NCI-H1417 treated with DMSO at 0.1 percent for 48 hours (cell line): ENCODE measurements around the gene ACOT11.
"Not testable (repeated sequence)": the region's sequence is repeated elsewhere in the genome, so short reads cannot be mapped to it uniquely, and the experiment has no call there.

Experiments
- DNase-seq: peaks from one replicate; lab custom pipeline; 2025; lab: John Stamatoyannopoulos, UW

ACOT11 gene

GRCh38 chr1:54547601-54548388 lies at the start of gene ACOT11:
TSS of gene ACOT11 (plus strand) at chr1:54548228. CDS start at chr1:54548310, 82 bp downstream.
- DNase-seq = peak; percentile 72

DNA sequence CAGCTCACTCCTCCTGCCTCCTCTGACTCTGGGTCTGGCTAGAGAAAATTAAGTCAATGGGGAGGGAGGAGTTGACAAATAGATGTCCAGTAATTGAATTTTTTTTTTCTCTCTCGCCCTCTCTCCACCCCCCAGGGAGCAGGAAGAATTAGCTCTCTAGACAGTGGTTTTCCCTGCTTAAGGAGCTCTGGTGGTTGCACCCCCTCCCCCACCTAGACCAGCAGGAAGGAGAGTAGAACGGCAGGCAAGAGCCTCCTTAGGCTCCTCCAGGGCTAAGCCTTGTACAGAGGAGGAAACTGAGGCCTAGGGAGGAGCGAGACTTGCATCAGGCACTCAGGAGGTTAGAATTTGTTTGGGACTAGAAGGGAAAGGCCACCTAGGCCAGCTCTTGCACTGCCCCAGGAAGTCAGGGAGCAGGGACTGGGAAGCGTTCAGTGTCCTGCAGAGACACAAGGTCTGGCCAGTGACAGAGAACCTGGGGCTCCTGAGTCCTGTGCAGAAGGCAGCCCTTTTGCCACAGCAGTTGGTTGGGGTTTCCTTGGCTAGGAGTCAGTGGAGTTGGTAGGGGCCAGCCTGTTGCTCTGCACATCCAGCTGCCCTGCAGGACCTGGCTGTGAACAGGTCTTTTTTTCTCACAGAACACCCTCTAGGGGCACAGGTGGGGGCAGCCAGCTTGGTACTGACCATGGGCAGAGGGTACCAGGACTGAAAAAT lies 49.5 kb upstream of the ACOT11 start:
- DNase-seq = no peak

- no peak for DNase-seq
These were observed 49.0 kb upstream of the ACOT11 start for GRCh38 chr1:54499097-54499359.

DNA sequence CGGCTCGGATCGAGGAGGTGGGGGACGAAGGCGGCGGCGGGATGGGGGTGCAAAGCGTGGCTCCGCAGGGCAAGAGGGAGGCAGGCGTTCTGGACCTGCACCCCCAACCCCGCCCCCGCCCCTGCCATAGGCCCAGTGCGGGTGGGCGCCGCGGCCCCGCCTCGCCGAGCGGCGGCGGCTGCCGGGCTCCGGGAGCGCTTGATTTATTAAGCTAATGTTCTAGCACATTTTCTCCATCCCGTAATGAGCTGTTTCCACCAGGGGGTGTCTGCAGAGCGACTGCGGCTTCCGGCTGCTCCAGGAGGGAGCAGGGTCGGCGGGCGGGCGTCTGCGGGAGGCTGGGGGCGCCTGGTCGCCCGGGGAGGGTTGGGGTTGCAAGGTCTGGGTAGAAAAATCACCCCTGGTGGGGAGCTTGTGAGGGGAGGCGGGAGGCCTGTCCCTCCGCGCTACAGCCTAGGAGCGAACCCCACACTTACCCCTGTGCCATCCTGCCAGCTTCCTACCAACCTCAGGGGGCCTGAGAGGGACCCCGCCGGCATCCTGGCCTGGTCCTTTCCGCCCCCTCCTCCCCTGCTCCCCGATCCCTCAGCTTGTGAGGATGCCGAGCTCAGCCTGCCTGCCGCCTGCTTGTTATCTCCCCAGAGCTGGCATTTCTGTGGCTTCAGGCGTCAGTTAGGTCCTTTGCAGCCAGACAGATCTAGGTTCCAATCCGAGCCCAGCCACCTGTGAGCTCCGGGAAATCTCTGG lies 48.5 kb upstream of the ACOT11 start:
- no peak for DNase-seq

DNA sequence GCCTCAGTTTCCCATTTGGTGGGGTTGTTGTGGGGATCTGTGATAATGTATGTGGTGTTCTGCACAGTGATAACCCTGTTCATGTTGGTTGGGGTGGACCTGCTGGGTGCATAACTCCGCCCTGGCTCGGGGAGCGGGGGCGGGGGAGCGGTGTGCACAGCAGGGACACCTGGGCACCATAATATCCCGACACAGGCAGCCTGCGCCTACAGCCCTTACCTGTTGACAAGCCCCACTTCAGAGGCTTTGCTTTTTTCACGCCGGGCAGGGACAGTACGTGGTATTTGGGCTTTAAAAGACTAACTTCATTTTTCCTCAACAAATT lies 48.0 kb upstream of the ACOT11 start:
- no peak for DNase-seq

DNA sequence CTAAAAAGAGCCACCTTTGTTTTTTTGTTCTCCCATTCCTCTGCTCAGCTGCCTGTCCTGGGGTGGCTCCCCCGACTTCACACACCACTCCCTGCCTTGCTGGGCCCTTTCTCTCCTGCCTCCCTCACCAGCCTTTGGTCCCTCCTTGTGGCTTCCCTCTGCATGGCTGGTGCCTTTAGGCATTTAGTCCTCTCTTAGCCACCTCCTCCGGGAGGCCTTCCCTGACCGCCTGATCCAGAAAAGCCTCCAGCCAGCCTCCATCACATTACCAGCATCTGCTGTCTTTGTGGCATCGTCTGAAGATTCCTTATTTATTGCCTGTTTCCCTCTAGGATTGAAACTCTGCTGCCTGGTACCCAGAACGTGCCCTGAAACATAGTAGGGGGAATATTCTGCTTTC lies 46.2 kb upstream of the ACOT11 start:
- DNase-seq = no peak

DNA sequence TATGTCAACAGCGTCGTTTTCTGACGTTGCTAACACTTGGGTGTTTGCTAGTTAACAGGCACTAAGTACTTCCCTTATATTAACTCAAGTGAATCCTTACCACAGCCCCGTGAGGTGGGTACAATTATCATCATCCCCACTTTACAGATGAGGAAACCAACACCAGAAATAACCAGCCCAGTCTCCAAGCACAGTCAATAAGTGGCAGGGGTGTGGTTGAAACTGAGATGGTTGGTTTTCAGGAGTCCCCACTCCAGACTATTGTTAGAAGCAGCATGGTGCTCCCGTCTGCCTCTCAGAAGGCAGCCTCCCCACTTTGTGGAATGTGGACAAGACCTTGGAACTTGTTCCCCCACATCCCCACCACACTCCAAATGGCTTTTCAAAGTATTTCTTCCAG lies 45.7 kb upstream of the ACOT11 start:
- DNase-seq = no peak

DNA sequence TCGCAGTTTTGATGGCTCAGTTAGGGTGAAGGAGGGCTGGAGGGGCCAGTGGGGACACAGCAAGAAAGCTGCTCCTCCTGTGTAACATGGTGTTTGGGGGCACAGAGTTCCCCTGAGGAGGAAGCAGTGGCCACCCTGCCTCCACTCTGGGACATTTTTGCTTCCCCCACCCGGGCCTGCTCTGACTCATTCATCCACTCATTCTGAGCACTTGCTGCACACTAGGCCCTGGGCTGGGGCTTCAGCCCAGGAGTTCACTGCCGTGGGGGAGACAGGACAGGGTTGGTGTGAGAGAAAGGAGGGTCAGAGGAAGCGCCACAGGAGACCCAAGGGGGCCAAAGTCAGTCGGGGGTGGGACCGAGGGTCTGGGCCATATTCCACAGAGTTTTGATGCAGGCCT lies 41.4 kb upstream of the ACOT11 start:
- DNase-seq = no peak

- no peak for DNase-seq
These were observed 40.8 kb upstream of the ACOT11 start for GRCh38 chr1:54507033-54507870.

- no peak for DNase-seq
These were observed 37.2 kb upstream of the ACOT11 start for GRCh38 chr1:54510715-54511270.

GRCh38 chr1:54513921-54514580 lies 34.0 kb upstream of the ACOT11 start:
- not testable (repeated sequence) for DNase-seq

DNA sequence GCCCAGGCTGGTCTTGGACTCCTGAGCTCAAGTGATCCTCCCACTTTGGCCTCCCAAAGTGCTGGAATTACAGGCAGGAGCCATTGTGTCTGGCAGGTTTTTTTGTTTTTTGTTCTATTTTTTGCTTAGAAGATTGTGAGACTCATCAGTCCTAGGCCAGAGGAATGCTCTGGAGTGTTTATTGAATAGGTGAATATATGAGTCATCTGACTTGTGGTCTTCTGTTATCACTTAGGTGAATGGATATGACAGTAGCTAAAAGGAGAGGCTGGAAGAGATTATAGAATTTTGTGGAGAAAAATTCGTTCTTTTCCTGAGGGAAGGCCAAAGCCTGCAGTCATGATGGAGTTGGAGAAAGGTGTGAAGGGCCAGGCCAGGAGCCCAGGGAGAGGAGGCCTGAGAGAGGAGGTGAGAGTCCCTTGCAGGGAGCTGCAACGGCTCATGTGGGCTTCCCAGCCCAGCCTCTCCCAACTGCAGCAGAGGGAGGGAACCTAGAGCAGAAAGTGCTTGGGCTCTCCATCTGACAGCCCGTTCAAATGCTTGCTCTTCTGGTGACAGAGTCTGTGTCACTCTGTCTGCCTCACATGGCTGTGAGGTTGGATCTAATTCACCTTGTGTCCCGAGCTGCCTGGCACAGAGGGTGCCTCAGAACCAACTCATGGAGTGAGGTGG lies 31.6 kb upstream of the ACOT11 start:
- DNase-seq = no peak

- DNase-seq = peak; percentile 9
These were observed 30.5 kb upstream of the ACOT11 start for GRCh38 chr1:54517496-54517895.

DNA sequence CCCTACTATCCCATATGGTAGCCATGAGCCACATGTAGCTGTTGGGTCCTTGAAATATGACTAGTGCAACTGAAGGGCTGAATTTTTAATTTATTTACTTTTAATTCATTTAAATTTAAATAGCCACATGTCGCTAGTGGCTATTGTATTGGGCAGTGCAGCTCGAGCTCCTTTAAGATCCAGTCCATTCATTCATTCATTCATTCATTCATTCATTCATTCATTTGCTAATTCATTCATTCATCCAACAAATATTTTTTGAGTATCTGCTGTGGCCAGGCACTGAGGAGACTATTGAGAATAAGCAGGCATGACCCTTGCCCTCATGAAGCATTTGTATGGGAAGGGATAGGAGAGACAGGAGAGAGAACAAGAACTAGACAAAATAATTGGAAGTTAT lies 29.5 kb upstream of the ACOT11 start:
- no peak for DNase-seq

- DNase-seq = no peak
These were observed 28.3 kb upstream of the ACOT11 start for GRCh38 chr1:54519709-54520108.

DNA sequence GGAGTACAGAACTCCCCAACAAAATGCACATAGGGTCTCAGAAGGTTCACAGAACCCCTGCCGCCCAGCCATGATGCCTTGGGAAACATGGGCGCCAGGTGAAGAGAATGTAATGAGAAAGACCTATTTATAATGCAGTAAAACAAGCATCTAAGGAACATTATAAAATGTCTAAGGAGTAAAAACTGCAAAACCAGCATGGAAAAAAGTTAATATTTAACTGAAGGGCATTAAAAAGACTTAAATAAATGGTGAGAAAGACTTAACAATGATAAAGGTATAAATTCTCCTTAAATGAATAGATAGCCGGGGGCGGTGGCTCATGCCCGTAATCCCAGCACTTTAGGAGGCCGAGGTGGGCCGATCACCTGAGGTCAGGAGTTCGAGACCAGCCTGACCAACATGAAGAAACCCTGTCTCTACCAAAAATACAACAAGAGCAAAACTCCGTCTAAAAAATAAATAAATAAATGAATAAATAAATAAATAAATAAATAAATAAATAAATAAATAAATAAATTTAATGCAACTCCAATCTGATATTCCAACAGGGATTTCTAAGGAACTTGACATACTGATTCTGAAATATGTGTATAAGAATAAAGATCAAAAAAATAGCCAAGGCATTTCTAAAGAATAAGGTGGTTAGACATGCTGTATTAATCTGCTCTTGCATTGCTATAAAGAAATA lies 27.3 kb upstream of the ACOT11 start:
- DNase-seq = no peak

DNA sequence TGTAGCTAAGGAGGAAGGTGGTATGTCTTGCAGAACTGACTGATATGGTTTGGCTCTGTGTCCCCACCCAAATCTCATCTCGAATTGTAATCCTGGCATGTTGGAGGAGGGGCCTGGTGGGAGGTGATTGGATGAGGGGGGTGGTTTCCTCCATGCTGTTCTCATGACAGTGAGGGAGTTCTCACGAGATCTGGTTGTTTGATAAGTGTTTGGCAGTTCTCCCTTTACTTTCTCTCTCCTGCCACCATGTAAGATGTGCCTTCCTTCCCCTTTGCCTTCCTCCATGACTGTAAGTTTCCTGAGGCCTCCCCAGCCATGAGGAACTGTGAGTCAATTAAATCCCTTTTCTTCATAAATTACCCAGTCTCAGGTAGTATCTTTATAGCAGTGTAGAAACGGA lies 21.5 kb upstream of the ACOT11 start:
- not testable (repeated sequence) for DNase-seq

DNA sequence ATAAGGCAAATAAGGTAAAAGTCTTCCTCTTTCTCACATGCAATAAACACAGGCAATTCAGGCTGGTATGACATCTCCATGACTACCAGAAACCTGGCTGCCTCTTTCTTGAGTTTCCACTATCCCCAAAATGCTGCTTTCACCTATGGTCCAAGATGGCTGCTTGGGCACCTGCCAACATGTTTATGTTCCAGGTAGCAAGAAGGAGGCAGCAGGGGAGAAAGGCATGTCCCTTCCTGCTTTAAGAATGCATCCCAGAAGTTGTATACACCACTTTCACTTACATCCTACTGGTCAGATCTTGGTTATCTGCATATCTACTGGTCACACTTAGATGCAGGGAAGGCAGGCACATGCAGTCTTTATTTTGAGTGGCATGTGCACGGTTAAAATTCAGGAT lies 19.4 kb upstream of the ACOT11 start:
- DNase-seq = no peak

DNA sequence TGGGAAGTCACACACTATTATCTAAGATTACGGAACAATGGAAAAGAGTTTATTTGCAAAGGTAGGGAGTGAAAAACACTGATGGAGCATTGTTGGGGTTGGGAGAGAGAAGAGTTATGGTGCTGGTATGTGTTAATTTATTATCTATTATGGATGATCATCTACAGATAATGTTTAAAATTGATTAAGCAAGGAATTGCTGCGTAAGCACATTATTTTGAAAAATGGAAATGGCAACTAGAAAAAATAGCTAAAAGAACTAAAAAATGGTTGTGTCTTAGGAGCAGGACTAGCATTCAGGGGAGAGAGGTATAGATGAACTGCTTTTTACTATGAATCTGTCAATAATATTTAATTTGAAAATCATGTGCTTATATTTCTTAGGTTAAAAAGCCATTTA lies 16.0 kb upstream of the ACOT11 start:
- DNase-seq = no peak

DNA sequence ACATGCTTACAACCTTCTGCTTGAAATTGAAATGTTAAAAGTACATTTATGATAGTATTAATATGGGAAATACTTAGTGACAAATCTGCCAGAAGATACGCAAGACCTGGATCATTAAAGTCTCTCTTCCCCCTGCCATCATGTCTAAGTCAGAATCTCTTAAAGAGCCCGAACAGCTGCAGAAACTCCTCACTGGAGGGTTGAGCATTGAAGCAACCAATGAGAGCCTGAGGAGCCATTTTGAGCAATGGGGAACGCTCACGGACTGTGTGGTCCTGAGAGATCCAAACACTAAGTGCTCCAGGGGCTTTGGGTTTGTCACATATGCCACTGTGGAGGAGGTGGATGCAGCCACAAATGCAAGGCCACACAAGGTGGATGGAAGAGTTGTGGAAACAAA lies 11.4 kb upstream of the ACOT11 start:
- DNase-seq = not testable (repeated sequence)
